GM12801 (cell line): ENCODE measurements around the gene MAS1L.

Source experiments
- CTCF ChIP-seq: IDR thresholded peaks from one replicate; pipeline ENCODE4 v1.5.1; 2011; ENCODE audit warnings: control low read depth; ENCODE audit not compliant: insufficient read length; ENCODE audit errors: extremely low read depth

MAS1L gene

GRCh38 chr6:29462022-29462421, 25.7 kb downstream of the MAS1L start:
- TF ChIP-seq CTCF, result no peak

DNA sequence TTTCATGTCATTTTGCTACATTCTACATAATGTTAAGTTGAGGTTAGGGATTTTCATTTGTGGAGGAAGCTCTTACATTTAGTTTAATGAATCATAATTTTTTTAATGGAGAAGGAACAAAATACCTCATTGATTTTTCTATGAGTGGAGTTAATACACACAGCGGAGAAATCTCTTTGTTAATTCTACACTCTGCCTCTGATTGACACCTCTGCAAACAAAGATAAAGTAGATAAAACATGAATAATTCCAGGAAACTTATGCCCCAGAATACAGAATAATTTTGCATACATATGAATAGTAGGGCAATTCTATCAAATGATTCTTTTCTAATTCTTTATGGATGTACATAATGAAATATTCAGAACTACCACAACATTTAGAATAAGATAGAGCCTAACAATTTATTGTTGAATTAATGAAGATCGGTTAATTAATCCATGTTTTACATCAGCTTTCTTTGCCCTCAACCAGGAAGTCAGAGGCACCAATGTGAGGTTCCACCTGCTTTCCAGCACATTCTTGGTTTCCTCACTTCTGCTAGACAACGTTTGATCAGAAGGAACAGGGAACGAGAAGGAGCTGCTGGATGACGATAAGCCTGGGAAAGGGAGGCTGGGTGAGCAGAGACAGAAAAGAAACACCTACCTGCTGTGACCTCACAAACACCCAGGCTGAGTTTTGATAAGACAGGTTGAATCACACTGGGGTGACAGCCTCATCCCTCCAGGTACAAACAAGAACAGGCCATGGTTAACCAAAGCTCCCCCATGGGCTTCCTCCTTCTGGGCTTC, 26.5 kb downstream of the MAS1L start:
- TF ChIP-seq CTCF, result no peak

DNA sequence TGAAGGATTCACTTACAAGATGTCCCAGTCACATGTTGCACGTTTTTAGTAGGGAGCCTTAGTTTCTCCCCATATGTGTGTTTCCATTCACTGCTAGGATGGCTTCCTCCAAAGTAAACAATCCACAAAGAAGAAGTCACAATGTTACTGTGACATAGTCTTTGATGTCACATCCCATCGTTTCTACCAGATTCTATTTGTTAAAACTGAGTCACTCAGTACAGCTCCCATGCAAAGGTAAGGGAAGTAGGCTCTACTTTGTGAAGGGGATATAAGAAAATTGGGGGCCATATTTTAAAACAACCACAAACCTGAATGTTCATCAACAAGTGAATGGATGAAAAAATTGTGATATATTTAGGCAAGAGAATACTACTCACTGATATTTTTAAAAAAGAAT, 30.8 kb downstream of the MAS1L start, which contains the start of the genes OR11A1 and OR2H1:
OR11A1 (minus strand) TSS at position 101 of the 400 bp plus-strand sequence. CDS start 29,430 bp downstream, outside the sequence.
OR2H1 (plus strand) TSS at position 185 of the 400 bp plus-strand sequence. CDS start 4,615 bp downstream, outside the sequence.
- TF ChIP-seq CTCF, result no peak

DNA sequence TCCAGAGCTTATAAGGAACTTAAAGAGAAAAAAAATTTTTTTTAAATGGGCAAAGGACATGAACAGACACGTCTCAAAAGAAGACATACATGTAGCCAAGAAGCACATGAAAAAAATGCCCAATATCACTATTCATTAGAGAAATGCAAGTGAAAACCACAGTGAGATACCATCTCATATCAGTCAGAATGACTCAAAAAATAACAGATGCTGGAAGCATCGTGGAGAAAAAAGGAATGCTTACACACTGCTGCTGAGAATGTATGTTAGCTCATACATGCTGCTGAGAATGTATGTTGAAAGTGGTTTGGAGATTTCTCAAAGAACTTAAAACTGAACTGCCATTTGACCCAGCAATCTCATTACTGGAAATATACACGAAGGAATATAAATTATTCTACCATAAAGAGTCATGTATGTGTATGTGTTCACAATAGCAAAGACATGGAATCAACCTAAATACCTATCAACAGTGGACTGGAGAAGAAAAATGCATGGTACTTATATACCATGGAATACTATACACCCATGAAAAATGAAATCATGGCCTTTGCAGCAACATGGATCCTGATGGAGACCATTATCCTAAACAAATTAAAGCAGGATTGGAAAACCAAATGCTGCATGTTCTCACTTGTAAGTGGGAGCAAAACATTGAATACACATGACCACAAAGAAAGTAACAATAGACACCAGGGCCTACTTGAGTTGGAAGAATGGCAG, 36.1 kb downstream of the MAS1L start:
- no peak for TF ChIP-seq CTCF

DNA sequence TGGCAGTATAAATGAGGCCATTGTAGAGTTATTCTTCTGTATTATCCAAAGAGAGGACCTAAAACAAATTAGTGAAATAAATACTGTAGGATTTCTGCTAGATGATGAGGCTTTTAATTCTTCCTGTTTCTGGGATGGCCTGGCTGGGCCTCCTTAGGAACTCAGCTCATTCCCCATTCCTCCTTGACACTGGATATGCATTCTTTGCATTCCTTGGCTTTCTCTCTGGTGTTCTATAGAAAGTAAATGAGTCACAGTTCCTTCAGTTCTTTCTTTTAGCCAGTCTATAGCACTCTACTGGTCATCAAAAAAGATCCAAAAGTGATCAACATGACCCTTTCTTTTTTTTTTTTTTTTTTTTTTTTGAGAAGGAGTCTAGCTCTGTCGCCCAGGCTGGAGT, 40.1 kb downstream of the MAS1L start:
- no peak for TF ChIP-seq CTCF

- TF ChIP-seq CTCF, result no peak
Observed at GRCh38 chr6:29442719-29443118, 45.0 kb downstream of the MAS1L start.

DNA sequence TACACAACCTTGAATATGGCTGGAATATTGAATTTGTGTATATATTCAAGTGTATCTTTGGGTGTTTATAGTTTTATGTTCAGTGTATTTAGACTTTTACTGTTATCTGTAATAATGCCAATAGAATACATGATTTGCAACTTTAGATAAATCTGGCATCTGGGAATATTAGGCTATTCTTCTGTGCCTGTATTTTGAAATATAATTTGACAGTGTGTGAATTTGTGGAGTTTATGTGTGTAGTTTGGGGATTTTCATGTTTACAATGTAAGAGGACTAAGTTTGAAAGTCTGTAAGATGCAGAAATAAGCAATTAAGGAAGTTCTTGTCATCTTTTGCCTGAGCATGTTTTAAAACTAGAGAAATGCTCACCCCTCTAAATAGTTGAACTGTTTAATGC, 48.8 kb downstream of the MAS1L start, which contains the start of gene OR10C1:
OR10C1 (plus strand) TSS at position 301 of the 400 bp plus-strand sequence. CDS start 710 bp downstream, outside the sequence.
- no peak for TF ChIP-seq CTCF
